Choroid plexus epithelial cell (primary cell): Measurements from ENCODE around the gene FAM170A.

Experiments used
- DNase-seq: peaks from one replicate; pipeline ENCODE4 v3.0.0-alpha.2; 2010; ENCODE audit warnings: low read depth
- H3K4me3 ChIP-seq: 2 replicates; pipeline ENCODE4 v1.5.1; 2011; ENCODE audit warnings: low read depth, mild to moderate bottlenecking, control low read depth, low read length, moderate library complexity
- CTCF ChIP-seq: conservative IDR thresholded peaks from 2 replicates; pipeline ENCODE4 v1.5.1; 2011; ENCODE audit warnings: low read depth, mild to moderate bottlenecking, control low read depth, inconsistent platforms, low read length, moderate library complexity

FAM170A gene

GRCh38 chr5:119629339-119629738 lies at the start of gene FAM170A:
FAM170A (plus strand) TSS chr5:119629558; CDS start chr5:119629769, 211 bp downstream.
- H3K4me3 ChIP-seq = no peak within 1 kb of the TSS
- TF ChIP-seq CTCF = no peak
- DNase-seq = no peak

GRCh38 chr5:119582987-119583386 lies 46.4 kb upstream of the FAM170A start:
- no peak overlapping the region for H3K4me3 ChIP-seq
- DNase-seq = no peak
- no peak for TF ChIP-seq CTCF

- no peak for TF ChIP-seq CTCF
- no peak for DNase-seq
- no peak overlapping the region for H3K4me3 ChIP-seq
Measured at GRCh38 chr5:119583684-119584083, 45.7 kb upstream of the FAM170A start.

- TF ChIP-seq CTCF = no peak
- no peak overlapping the region for H3K4me3 ChIP-seq
- DNase-seq = no peak
Measured at GRCh38 chr5:119596046-119596445, 33.3 kb upstream of the FAM170A start.

GRCh38 chr5:119597728-119598298 lies 31.5 kb upstream of the FAM170A start:
- no peak overlapping the region for H3K4me3 ChIP-seq
- no peak for DNase-seq
- TF ChIP-seq CTCF = no peak

- TF ChIP-seq CTCF = no peak
- H3K4me3 ChIP-seq = no peak overlapping the region
- no peak for DNase-seq
Measured at GRCh38 chr5:119613937-119614336, 15.4 kb upstream of the FAM170A start.

GRCh38 chr5:119614838-119615237 lies 14.5 kb upstream of the FAM170A start:
- no peak for DNase-seq
- TF ChIP-seq CTCF = no peak
- H3K4me3 ChIP-seq = no peak overlapping the region
